Activated T-helper 1 cell treated with Interleukin-2 at 50 U/mL for 16 hours (primary cell): Measurements from ENCODE around the gene ANKRD17.

Source experiments
- DNase-seq: peaks from one replicate; pipeline ENCODE4 v3.0.0-alpha.2; 2020; ENCODE audit warnings: low read depth

The ANKRD17 gene

GRCh38 chr4:73193659-73194058 lies 64.9 kb downstream of the ANKRD17 start:
- no peak for DNase-seq

- no peak for DNase-seq
Observed at GRCh38 chr4:73193155-73193554, 65.4 kb downstream of the ANKRD17 start.

- DNase-seq, result no peak
Observed at GRCh38 chr4:73189274-73189810, 69.3 kb downstream of the ANKRD17 start.

GRCh38 chr4:73187325-73187724 lies 71.3 kb downstream of the ANKRD17 start:
- DNase-seq, result no peak

- no peak for DNase-seq
Observed at GRCh38 chr4:73185903-73186302, 72.7 kb downstream of the ANKRD17 start.

GRCh38 chr4:73181231-73181630 lies 77.4 kb downstream of the ANKRD17 start:
- no peak for DNase-seq

GRCh38 chr4:73178389-73178788 lies 80.2 kb downstream of the ANKRD17 start:
- DNase-seq, result no peak

- no peak for DNase-seq
Observed at GRCh38 chr4:73172161-73172560, 86.4 kb downstream of the ANKRD17 start.

- no peak for DNase-seq
Observed at GRCh38 chr4:73170518-73171198, 87.9 kb downstream of the ANKRD17 start.

- DNase-seq, result no peak
Observed at GRCh38 chr4:73166212-73166611, 92.4 kb downstream of the ANKRD17 start.

GRCh38 chr4:73161527-73162185 lies 96.9 kb downstream of the ANKRD17 start:
- no peak for DNase-seq

- no peak for DNase-seq
Observed at GRCh38 chr4:73156394-73156793, 102.2 kb downstream of the ANKRD17 start.

GRCh38 chr4:73152893-73153292 lies 105.7 kb downstream of the ANKRD17 start:
- DNase-seq, result no peak

- DNase-seq, result no peak
Observed at GRCh38 chr4:73142995-73143547, 115.5 kb downstream of the ANKRD17 start.

GRCh38 chr4:73139991-73140390 lies 118.6 kb downstream of the ANKRD17 start:
- DNase-seq, result no peak

GRCh38 chr4:73139245-73139644 lies 119.4 kb downstream of the ANKRD17 start:
- no peak for DNase-seq

GRCh38 chr4:73137121-73137520 lies 121.5 kb downstream of the ANKRD17 start:
- DNase-seq, result no peak

GRCh38 chr4:73133784-73134183 lies 124.8 kb downstream of the ANKRD17 start:
- DNase-seq, result no peak

- DNase-seq, result no peak
Observed at GRCh38 chr4:73131281-73131680, 127.3 kb downstream of the ANKRD17 start.

GRCh38 chr4:73129319-73129718 lies 129.3 kb downstream of the ANKRD17 start:
- no peak for DNase-seq

GRCh38 chr4:73127839-73128453 lies 130.7 kb downstream of the ANKRD17 start:
- DNase-seq, result no peak

- DNase-seq, result no peak
Observed at GRCh38 chr4:73109493-73109892, 149.1 kb downstream of the ANKRD17 start.

- DNase-seq, result no peak
Observed at GRCh38 chr4:73104695-73105094, 153.9 kb downstream of the ANKRD17 start.
